ENCODE measurements around the gene KRTAP4-1.

DNA sequence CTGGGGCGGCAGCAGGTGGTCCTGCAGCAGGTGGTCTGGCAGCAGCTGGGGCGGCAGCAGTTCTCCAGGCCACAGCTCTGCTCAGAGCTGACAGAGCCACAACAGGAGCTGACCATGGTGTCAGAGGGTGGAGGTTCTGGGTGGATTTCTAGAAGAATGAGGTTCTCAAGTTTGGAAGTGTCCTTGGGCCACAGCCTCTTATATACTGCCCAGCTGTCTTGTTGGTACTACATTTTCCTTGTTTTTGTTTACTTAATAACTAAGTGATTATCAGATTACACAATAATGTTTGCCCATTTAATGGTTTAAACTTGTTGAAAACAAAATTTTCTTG lies 35.1 kb downstream of the KRTAP4-1 start, which contains the start of gene KRTAP4-5:
- TF ChIP-seq TAF1 (IDR thresholded peaks at IDR 0.05; ENCODE audit: borderline replicate concordance, low read depth, low read length) (no peak), RAD21 (IDR thresholded peaks at IDR 0.05; ENCODE audit: low read length) (no peak), RCOR1 (IDR thresholded peaks at IDR 0.05; ENCODE audit: low read length) (no peak)

All from SK-N-SH (cell line).